Activated CD4-positive, CD25-positive, alpha-beta regulatory T cell treated with anti-CD3 and anti-CD28 coated beads, Interleukin-2, amount 50 U/mL, for 72 hours (primary cell): ENCODE data around the gene TMPRSS9.
"Not testable (repeated sequence)": the region's sequence is repeated elsewhere in the genome, so short reads cannot be mapped to it uniquely, and the experiment has no call there.

Experiments used
- DNase-seq: peaks from one replicate; pipeline ENCODE4 v3.0.0; 2021

Gene TMPRSS9

DNA sequence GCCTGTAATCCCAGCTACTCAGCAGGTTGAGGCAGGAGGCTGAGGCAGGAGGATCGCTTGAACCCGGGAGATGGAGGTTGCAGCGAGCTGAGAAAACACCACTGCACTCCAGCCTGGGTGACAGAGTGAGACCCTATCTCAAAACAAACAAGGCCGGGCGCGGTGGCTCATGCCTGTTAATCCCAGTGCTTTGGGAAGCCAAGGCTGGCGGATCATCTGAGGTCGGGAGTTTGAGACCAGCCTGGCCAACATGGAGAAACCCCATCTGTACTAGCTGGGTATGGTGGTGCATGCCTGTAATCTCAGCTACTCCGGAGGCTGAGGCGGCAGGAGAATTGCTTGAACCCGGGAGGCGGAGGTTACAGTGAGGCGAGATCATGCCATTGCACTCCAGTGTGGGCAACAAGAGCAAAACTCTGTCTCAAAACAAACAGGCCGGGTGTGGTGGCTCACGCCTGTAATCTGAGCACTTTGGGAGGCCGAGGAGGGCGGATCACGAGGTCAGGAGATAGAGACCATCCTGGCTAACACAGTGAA is 35.3 kb downstream of the TMPRSS9 start:
- DNase-seq, result not testable (repeated sequence)

DNA sequence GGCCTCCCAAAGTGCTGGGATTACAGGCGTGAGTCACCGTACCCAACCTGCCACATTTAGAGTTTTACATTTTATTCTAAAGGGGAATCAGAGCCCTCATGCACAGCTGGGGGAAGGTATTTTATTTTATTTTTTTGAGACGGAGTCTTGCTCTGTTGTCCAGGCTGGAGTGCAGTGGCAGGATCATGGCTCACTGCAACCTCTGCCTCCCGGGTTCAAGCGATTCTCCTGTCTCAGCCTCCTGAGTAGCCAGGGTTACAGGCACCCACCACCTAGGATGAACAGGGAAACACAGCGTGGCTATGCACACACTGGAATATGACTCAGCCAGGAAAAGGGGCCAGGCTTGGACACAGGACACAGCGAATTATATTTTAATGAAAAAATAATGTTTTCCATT is 37.1 kb downstream of the TMPRSS9 start:
- DNase-seq, result not testable (repeated sequence)

DNA sequence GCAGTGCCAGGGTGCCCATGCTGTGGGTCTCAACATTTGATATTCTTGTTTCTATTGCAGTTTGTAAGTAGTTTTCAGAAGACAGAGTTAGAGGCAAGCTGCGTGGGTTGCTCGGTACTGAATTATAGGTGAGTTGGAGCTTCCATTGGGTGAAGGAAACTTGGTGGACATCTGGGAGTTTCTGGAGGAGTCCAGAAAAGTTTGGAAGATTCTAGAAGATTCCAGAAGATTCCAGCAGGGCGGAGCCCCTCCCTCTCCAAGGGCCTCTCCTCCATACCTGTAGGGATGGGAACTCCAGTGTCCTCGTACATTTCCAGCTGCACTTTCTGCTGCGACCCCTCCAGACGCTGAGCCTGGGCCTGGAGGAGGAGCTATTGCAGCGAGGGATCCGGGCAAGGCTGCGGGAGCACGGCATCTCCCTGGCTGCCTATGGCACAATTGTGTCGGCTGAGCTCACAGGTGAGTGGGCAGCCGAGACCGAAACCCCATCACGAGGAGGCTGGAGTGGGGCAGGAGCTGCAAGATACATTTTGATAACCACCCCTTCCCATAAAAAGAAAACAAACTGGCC is 38.8 kb downstream of the TMPRSS9 start:
- DNase-seq, result no peak

DNA sequence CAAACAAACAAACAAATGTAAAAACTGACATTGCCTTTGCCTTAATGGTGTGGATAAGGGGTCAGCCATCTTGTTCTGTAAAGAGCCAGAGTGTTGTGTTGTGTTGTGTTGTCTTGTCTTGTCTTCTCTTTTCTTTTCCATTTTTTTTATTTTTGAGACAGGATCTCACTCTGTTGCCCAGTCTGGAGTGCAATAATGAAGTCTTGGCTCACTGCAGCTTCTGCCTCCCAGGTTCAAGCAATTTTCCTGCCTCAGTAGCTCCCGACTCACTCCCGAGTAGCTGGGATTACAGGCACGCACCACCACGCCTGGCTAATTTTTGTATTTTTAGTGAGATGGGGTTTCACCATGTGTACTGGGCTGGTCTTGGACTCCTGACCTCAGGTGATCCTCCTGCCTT is 39.5 kb downstream of the TMPRSS9 start:
- DNase-seq, result no peak

DNA sequence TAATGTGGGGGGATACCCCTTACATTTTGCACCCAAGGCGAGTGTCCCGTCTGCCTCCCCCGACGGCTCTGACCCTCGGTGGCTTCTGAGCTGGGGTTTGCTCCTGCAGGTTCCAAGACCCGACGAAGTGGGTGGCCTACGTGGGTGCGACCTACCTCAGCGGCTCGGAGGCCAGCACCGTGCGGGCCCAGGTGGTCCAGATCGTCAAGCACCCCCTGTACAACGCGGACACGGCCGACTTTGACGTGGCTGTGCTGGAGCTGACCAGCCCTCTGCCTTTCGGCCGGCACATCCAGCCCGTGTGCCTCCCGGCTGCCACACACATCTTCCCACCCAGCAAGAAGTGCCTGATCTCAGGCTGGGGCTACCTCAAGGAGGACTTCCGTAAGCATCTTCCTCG is 48.2 kb downstream of the TMPRSS9 start:
- DNase-seq, result no peak

DNA sequence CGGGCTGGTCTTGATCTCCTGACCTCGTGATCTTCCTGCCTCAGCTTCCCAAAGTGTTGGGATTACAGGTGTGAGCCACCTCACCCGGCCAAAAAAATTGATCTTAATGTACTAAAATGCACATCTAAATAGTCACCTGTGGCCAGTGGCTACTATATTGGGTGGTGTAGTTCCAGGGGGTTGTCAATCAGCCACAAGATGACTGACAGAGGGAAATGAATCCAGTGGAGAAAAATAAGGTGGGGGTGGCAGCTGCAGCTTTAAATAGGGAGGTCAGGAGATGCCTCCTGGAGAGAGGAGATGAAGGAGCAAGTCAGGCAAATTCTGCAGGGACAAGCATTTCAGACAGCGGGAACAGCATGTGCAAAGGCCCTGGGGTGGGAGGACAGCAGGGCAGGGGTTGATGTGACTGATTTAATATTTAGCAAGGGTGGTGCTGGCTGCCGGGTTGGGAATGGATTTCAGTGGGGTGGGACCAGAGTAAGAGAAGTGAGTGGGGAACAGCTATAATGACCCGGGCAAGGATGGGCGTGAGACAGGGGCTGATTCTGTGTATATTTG is 49.4 kb downstream of the TMPRSS9 start:
- no peak for DNase-seq

DNA sequence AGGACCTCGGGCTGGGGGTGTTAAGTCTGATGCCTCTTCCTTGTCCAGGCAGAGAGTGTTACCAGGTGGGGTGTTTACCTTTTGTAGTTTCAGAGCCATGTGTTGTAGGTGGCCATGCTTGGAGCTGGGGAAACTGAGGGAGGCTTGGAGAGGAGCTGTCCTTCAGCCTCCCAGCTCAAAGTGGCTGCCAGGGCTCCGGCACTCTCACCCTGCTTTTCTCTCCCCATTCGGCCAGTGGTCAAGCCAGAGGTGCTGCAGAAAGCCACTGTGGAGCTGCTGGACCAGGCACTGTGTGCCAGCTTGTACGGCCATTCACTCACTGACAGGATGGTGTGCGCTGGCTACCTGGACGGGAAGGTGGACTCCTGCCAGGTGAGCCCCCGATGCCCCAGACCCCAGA is 50.0 kb downstream of the TMPRSS9 start:
- no peak for DNase-seq

DNA sequence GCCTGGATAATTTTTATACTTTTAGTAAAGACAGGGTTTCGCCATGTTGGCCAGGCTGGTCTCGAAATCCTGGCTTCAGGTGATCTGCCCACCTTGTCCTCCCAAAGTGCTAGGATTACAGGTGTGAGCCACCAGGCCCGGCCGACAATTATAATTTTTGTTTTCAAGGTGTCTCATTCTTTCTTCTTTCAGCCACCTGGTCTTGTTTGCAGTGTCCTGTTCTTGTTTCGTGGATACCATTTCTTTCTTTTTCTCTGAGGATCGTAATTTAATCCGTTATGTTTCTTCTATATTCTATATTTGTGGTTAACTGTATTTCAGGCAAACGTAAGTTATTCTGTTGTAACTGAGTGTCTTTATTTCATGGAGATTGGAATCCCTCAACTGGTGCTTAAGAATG is 51.6 kb downstream of the TMPRSS9 start:
- no peak for DNase-seq

DNA sequence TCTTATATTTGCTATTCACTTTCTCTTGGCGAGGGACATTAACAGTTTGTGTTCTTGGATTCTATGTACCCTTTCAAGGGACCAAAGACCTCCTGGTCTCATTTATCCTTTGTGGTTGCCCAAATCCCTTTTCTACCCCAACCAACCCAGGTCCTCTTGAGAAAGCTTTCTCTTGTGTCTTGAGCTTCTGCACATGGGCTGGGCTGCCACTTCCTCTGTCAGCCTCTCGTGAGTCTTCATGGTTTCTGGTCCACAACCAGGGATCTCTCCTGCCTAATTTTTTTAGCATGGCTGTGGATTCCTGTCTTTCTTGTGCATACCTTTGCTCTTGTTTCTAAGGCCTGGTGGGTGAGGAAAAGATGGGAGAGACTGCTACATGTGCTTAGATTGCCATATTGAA is 52.4 kb downstream of the TMPRSS9 start:
- DNase-seq, result no peak

DNA sequence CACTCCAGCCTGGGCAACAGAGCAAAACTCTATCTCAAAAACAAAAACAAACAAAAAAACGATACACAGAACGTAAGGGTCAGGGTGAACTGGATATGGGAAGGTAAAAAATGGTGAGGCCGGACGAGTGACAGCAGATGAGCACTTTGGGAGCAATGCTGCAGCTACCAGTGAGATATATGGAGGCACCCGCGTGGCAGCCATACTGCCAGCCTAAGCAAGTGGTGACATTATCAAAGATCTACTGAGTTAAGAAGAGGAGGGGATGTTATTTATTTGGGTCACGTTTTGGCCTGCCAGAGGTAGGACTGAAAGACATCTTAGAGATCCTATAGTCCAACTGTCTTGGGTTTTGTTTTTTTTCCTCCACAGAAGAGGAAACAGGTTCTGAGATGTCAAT is 53.1 kb downstream of the TMPRSS9 start:
- DNase-seq, result no peak

DNA sequence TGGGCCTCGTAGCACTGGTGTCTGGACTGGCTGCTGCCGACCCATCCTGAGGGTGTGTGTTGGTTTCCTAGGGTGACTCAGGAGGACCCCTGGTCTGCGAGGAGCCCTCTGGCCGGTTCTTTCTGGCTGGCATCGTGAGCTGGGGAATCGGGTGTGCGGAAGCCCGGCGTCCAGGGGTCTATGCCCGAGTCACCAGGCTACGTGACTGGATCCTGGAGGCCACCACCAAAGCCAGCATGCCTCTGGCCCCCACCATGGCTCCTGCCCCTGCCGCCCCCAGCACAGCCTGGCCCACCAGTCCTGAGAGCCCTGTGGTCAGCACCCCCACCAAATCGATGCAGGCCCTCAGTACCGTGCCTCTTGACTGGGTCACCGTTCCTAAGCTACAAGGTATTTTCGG is 53.6 kb downstream of the TMPRSS9 start:
- DNase-seq, result no peak

DNA sequence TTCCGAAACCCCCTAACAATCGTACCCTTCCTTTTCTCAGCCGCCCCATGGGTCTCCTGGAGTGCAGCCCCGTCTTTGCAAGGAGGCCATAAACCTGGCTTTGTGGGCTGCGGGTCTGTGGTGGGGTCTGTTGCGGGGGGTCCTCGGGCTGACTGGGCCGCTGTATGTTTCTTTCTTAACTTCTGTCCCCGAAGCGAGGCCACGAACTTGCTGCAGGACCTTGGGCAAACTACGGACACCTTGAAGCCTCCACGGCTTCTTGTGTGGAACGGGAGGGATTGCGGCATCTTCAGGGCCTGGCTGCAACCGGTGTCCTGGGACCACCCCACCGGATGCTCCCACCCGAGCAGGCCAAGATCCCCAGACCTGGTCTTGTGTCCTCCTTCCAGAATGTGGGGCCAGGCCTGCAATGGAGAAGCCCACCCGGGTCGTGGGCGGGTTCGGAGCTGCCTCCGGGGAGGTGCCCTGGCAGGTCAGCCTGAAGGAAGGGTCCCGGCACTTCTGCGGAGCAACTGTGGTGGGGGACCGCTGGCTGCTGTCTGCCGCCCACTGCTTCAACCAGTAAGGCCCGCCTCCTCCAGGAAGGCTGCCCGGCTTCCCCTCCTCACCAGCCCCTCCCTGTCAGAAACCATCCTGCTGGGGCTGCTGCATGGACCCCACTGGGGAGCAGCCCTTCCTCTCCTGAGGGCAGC is 55.4 kb downstream of the TMPRSS9 start:
- DNase-seq, result no peak

DNA sequence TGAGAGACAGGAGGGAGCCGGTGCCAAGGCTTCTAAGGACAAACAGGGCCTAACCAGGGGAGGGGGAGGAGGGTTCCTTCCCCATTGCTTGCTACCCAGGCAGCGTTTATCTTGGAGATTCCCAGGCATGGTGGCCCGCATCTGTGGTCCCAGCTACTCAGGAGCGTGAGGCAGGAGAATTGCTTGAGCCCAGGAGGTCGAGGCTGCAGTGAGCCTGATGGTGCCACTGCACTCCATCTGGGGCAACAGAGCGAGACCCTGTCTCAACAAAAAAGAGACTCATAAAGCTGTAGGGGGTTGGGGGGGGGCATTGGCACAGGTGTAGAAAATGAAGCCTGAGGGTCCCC is 55.9 kb downstream of the TMPRSS9 start:
- DNase-seq, result no peak

DNA sequence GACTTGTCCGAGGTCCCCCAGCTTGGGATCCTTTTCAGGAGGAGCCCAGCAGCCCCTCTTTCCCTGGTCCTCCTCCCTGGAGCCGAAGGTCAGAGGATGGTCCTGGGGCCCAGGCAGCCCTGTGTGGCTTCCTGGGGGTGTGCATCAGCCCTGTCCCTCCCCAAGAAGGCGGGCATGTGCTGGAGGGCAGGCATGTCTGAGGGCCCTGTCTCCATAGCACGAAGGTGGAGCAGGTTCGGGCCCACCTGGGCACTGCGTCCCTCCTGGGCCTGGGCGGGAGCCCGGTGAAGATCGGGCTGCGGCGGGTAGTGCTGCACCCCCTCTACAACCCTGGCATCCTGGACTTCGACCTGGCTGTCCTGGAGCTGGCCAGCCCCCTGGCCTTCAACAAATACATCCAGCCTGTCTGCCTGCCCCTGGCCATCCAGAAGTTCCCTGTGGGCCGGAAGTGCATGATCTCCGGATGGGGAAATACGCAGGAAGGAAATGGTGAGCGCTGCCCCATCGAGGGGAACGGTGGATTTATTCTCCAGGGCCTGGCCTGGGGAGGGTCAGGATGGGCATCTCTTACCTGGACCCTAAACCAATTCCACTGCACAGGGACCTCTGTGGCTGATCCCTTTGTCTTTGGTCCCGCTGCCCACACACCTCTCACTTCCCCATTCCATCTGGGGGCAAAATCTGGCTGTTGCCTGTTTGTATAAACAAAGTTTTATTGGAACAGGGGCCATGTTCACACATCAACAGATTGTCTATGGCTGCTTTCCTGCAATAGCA is 56.4 kb downstream of the TMPRSS9 start:
- DNase-seq, result no peak

DNA sequence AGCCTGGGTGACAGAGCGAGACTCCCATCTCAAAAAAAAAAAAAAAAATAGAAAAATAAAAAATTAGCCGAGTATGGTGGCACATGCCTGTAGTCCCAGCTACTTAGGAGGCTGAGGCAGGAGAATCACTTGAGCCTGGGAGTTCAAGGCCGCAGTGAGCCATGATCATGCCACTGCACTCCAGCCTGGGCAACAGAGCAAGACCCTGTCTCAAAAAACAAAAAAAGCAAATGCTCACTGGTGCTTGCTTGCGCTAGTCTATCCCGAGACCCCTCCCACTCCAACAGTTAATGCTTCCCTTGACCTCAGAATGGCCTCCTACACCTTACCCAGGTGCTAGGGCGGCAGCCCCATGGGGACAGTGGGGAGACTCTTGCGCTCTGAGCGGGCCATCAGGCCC is 57.4 kb downstream of the TMPRSS9 start:
- not testable (repeated sequence) for DNase-seq

DNA sequence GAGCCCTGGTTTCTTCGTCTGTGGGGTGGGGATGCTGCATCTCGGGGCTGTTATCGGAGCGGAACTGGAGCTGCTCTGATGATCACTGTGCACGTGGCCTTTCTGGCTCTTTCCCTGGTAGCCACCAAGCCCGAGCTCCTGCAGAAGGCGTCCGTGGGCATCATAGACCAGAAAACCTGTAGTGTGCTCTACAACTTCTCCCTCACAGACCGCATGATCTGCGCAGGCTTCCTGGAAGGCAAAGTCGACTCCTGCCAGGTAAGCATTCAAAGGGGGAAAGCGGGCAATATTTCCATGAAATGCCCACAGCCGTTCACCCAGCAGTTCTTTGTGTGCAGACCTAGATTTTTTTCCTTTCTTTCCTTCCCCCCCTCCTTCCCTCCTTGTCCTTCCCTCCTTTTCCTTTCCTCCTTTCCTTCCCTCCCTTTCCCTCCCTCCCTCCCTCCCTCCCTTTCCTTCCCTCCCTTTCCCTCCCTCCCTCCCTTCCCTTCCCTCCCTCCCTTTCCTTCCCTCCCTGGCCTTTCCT is 57.9 kb downstream of the TMPRSS9 start:
- no peak for DNase-seq

DNA sequence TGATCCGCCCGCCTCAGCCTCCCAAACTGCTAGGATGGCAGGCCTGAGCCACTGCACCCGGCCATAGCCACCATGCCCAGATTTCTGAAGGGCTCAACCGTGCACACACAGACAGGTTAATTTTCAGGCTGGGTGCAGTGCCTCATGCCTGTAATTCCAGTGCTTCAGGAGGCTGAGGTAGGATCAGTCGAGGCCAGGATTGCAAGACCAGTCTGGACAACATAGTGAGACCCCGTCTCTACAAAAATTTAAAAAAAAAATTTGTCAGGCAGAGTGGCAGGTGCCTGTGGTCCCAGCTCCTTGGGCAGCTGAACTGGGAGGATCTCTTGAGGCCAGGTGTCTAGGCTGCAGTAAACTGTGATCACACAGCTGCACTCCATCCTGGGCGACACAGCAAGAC is 59.7 kb downstream of the TMPRSS9 start:
- no peak for DNase-seq

DNA sequence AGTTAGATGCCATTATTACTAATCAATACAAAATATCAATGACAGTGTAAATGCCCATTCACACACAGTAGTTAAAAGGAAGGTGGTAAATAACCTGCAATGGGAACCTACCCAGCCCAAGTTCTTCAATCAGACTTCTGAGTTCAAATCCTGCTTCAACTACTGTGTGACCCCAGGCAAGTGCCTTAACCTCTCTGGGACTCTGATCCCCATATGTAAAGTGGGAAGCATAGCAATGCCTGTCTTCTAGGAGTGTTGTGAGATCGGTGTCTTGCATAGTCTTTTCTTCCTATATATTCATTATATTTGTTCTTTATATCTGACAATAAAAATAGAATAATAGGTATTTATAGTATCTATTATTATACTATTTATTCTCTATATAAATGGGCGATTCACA is 60.4 kb downstream of the TMPRSS9 start:
- DNase-seq, result no peak

DNA sequence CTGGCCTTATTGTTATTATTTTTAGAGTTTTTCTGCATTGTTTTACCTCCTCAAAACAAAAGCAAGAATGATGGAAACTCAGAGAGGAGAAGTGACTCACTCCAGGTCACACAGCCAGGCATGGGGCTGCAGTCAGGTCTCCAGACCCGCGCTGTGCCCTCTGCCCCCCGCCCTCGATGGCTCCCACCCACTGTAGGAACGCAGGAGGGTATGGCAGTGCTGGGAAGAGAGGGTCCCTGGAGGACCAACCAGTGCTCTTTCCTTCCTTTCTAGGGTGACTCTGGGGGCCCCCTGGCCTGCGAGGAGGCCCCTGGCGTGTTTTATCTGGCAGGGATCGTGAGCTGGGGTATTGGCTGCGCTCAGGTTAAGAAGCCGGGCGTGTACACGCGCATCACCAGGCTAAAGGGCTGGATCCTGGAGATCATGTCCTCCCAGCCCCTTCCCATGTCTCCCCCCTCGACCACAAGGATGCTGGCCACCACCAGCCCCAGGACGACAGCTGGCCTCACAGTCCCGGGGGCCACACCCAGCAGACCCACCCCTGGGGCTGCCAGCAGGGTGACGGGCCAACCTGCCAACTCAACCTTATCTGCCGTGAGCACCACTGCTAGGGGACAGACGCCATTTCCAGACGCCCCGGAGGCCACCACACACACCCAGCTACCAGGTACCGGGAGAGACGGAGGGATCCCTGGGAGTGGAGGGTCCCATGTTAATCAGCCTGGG is 61.7 kb downstream of the TMPRSS9 start:
- no peak for DNase-seq

DNA sequence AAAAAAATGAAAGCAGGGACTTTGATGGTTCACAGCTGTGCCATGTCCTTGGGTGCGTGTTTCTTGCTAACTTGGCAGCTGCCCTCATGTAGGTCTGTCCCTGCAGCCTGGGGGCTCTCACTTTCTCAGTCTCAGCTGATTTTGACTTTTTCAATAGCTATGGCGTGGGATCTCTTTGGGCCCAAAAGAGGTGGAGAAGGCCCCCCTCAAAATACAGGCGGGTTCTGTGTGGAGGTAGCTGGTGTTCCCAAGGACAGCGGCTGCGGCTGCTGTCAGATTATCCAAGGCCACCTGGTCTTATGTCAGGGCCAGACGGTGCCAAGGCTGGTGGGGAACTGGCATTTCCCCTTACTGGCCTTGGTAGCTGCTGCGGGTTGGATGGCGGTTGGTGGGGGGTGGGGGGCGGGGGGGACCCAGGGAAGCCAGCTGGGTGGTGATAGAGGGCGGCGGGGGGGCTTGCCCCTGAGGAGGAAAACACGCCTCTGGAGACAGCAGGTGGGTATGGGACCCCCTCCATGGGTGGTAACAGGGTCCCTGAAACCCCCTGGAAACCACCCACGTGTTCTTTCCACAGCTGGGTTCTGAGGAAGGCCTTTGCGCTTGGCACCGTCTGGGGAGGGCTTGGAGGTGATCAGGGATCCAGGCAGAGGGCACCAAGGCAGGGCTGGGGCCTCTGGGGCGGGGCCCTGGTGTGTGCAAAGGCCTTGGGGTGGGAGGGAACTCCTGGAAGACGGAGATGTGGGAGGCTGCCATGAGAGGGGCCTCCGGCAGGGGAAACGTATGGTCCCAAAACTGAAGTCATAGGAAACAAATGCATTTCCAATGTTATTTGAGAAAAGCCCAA is 63.2 kb downstream of the TMPRSS9 start:
- DNase-seq, result no peak

DNA sequence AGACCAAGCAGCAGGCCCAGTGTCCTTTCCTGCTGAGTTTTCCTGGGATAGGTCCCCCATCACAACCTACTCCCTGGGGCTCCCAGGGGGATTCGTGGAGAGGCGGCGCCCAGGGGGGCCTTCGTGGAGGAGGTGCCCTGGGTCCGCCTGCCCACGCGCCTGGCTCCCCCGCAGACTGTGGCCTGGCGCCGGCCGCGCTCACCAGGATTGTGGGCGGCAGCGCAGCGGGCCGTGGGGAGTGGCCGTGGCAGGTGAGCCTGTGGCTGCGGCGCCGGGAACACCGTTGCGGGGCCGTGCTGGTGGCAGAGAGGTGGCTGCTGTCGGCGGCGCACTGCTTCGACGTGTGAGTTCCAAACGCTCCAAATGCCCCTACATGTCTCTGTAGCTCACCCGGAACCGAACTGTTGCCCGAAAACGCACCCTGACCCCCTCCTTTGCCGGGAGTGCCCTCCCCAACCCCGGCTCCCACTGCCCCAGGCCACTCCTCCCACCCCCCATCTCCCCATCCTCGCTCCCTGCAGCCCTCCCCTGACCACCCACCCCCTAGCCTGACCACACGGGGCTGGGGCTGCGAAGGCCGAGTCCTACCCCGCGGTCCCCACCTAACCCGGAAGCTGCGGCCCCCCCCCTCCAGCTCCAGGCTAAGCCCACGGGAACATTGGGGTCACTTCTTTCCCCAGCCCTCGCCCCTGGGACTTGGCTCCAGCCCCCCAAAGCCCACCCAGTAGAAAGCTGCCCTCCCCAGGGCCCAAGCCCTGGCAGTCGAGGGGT is 64.0 kb downstream of the TMPRSS9 start:
- DNase-seq, result no peak
